Measurements from ENCODE around the gene SLIT3. TPM values are rescaled to one million over a fixed set of nuclear protein-coding genes. Genes with fewer than 3 reads are reported as not detected.

The SLIT3 gene
- total RNA-seq, 3 donors from 2014 or later (not counting 1 experiment from before 2014, with no cell fraction given) = 0.34 to 0.80 TPM; not detected in 1

DNA sequence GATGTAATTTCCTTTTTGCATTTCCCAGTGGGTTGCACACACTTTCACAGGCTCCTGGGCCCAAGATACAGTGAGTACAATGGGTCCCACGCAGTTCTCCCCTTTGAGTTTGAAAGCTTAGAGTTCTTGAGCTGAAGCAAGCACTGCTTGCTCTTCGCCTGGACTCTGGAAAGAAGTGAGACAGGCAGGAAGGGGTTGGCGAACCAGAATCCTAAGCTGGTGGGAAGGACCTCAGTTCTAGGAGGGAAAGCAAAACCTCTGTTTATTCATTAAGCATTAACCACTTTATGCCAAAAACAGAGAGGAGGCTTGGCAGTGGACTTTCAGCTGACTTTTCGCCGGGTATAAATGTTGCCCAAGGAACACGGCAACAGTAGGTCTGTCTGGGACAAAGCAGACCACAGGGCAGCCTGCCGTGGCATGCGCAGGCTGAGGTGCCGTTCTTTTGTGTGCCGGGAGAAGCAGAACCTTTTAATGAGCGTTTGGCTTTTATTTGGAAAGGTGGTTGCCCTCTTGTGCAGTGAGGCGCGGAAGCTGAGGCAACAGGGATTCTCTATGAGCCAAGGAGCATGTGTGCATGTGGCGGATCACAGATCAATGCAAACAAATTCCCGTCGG lies 481.8 kb downstream of the SLIT3 start:
- Mint-ChIP-seq H3K27ac (no peak overlapping the region), H3K4me1 (no peaks in the 10 kb centered on the region), H3K9me3 (no peaks in the 10 kb centered on the region), H3K4me3 (no peak overlapping the region), H3K36me3 (no peaks in the 10 kb centered on the region), H3K27me3 (ENCODE audit: low read depth in 2 of 2) (peaks cover 0 to 11% of the 10 kb centered on the region in 2 donors)
- Histone ChIP-seq H3K4me3 (ENCODE audit: low read length) (no peak overlapping the region), H3K9me3 (ENCODE audit: control insufficient read depth, insufficient read depth, low read length) (no peaks in the 10 kb centered on the region), H3K36me3 (ENCODE audit: control insufficient read depth, insufficient read depth, low read length) (no peaks in the 10 kb centered on the region), H3K4me1 (ENCODE audit: control insufficient read depth, insufficient read depth, low read length) (no peaks in the 10 kb centered on the region), H3K27me3 (ENCODE audit: control insufficient read depth, insufficient read depth, low read length) (no peaks in the 10 kb centered on the region), H3K27ac (ENCODE audit: low read length) (no peak overlapping the region)
- TF ChIP-seq, protein P1, sequence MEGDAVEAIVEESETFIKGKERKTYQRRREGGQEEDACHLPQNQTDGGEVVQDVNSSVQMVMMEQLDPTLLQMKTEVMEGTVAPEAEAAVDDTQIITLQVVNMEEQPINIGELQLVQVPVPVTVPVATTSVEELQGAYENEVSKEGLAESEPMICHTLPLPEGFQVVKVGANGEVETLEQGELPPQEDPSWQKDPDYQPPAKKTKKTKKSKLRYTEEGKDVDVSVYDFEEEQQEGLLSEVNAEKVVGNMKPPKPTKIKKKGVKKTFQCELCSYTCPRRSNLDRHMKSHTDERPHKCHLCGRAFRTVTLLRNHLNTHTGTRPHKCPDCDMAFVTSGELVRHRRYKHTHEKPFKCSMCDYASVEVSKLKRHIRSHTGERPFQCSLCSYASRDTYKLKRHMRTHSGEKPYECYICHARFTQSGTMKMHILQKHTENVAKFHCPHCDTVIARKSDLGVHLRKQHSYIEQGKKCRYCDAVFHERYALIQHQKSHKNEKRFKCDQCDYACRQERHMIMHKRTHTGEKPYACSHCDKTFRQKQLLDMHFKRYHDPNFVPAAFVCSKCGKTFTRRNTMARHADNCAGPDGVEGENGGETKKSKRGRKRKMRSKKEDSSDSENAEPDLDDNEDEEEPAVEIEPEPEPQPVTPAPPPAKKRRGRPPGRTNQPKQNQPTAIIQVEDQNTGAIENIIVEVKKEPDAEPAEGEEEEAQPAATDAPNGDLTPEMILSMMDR (IDR thresholded peaks at IDR 0.05) = no peak
- 93% methylated on average over 16 of the region's 16 CpGs for WGBS (ENCODE audit: insufficient coverage)
- no peak for DNase-seq
- ATAC-seq = no peak
- intact Hi-C loops (cut with micrococcal nuclease) = no loop called here

DNA sequence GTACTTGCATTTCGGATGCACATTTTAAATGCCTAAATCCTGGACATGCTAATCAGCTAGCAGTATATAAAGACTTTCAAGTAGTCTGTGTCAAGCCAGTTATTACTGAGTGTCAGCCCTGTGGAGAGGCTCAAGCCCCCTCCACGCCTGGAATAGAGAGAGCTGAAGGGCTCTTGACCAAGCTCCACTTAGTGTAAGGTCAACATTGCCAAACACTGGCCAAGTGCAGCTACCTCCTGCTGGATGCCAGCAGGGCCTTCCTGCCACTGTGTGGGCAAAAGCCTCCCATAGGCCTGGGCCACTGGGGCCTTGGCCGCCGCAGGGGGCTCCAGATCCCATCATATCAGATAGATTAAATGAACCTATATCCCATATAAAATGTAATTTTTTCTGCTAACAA lies 482.4 kb downstream of the SLIT3 start:
- no peaks in the 10 kb centered on the region for H3K9me3 ChIP-seq (ENCODE audit: control insufficient read depth, insufficient read depth, low read length)
- TF ChIP-seq, protein P1 (IDR thresholded peaks at IDR 0.05) = no peak
- no peak for ATAC-seq
- no peaks in the 10 kb centered on the region for H3K4me1 ChIP-seq (ENCODE audit: control insufficient read depth, insufficient read depth, low read length)
- H3K4me1 Mint-ChIP-seq = no peaks in the 10 kb centered on the region
- H3K4me3 ChIP-seq (ENCODE audit: low read length) = no peak overlapping the region
- H3K4me3 Mint-ChIP-seq = no peak overlapping the region
- H3K9me3 Mint-ChIP-seq = no peaks in the 10 kb centered on the region
- peaks cover 0 to 11% of the 10 kb centered on the region in 2 donors for H3K27me3 Mint-ChIP-seq (ENCODE audit: low read depth in 2 of 2)
- H3K27ac Mint-ChIP-seq = no peak overlapping the region
- H3K36me3 ChIP-seq (ENCODE audit: control insufficient read depth, insufficient read depth, low read length) = no peaks in the 10 kb centered on the region
- H3K27me3 ChIP-seq (ENCODE audit: control insufficient read depth, insufficient read depth, low read length) = no peaks in the 10 kb centered on the region
- H3K27ac ChIP-seq (ENCODE audit: low read length) = no peak overlapping the region
- intact Hi-C loops (cut with micrococcal nuclease) = no loop called here
- DNase-seq = no peak
- WGBS (ENCODE audit: insufficient coverage) = 80% methylated on average over 2 of the region's 4 CpGs
- H3K36me3 Mint-ChIP-seq = no peaks in the 10 kb centered on the region

DNA sequence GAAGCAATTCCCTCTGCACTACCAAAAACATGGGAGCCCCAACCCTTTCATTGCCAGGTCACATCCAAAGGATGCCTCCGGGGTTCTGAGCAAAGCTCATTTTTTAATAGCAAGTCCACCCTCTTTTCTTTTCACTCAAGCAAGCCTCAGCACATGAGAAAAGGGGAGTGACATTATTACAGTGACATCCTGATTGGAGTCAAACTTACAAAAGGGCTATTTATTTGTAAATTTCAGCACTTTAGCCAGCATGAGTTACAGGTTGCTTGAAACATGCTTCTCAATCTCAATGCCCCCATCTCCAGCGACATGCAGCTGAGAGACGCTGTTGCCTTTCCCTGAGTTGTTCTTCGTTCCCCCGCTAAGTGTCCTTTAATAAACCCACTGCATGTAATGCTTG lies 483.3 kb downstream of the SLIT3 start:
- no peak for DNase-seq

More for the DNA sequence above, 483.3 kb downstream of the SLIT3 start:
- Mint-ChIP-seq H3K27ac (no peak overlapping the region), H3K36me3 (no peaks in the 10 kb centered on the region), H3K4me3 (no peak overlapping the region), H3K27me3 (ENCODE audit: low read depth in 2 of 2) (peaks cover 0 to 7% of the 10 kb centered on the region in 2 donors), H3K9me3 (no peaks in the 10 kb centered on the region), H3K4me1 (no peaks in the 10 kb centered on the region)
- H3K27ac ChIP-seq (ENCODE audit: low read length) = no peak overlapping the region
- intact Hi-C loops (cut with micrococcal nuclease) = no loop called here
- no peaks in the 10 kb centered on the region for H3K27me3 ChIP-seq (ENCODE audit: control insufficient read depth, insufficient read depth, low read length)
- WGBS (ENCODE audit: insufficient coverage) = 79% methylated on average over 5 of the region's 5 CpGs
- no peaks in the 10 kb centered on the region for H3K4me1 ChIP-seq (ENCODE audit: control insufficient read depth, insufficient read depth, low read length)
- TF ChIP-seq, protein P1 (IDR thresholded peaks at IDR 0.05) = no peak
- H3K4me3 ChIP-seq (ENCODE audit: low read length) = no peak overlapping the region
- H3K36me3 ChIP-seq (ENCODE audit: control insufficient read depth, insufficient read depth, low read length) = no peaks in the 10 kb centered on the region
- no peak for ATAC-seq
- no peaks in the 10 kb centered on the region for H3K9me3 ChIP-seq (ENCODE audit: control insufficient read depth, insufficient read depth, low read length)

Data from natural killer cell (primary cell).